Measurements from ENCODE around the gene TDP2.

GRCh38 chr6:24646771-24647170 is 19.9 kb downstream of the TDP2 start:
- TF ChIP-seq, protein P1, sequence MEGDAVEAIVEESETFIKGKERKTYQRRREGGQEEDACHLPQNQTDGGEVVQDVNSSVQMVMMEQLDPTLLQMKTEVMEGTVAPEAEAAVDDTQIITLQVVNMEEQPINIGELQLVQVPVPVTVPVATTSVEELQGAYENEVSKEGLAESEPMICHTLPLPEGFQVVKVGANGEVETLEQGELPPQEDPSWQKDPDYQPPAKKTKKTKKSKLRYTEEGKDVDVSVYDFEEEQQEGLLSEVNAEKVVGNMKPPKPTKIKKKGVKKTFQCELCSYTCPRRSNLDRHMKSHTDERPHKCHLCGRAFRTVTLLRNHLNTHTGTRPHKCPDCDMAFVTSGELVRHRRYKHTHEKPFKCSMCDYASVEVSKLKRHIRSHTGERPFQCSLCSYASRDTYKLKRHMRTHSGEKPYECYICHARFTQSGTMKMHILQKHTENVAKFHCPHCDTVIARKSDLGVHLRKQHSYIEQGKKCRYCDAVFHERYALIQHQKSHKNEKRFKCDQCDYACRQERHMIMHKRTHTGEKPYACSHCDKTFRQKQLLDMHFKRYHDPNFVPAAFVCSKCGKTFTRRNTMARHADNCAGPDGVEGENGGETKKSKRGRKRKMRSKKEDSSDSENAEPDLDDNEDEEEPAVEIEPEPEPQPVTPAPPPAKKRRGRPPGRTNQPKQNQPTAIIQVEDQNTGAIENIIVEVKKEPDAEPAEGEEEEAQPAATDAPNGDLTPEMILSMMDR (IDR thresholded peaks at IDR 0.05) = no peak
- no peak for TF ChIP-seq POLR2A (IDR thresholded peaks at IDR 0.05)

Data from stomach (tissue), 4 donors.